NCI-H526 (cell line): Measurements from ENCODE around the gene CHD8.
"Not testable (repeated sequence)": the region's sequence is repeated elsewhere in the genome, so short reads cannot be mapped to it uniquely, and the experiment has no call there.

Source experiments
- DNase-seq, 2 experiments: peaks; one replicate each; lab custom pipeline; 2025; lab: John Stamatoyannopoulos, UW

CHD8 gene

GRCh38 chr14:21372814-21373213, 83.1 kb downstream of the CHD8 start:
- not testable (repeated sequence) for DNase-seq

GRCh38 chr14:21369949-21370679, 85.8 kb downstream of the CHD8 start:
- DNase-seq: no peak

- DNase-seq: no peak
Observed at GRCh38 chr14:21367582-21368144, 88.3 kb downstream of the CHD8 start.

- DNase-seq: no peak
Observed at GRCh38 chr14:21356511-21356910, 99.4 kb downstream of the CHD8 start.

GRCh38 chr14:21352587-21352986, 103.3 kb downstream of the CHD8 start:
- no peak for DNase-seq

GRCh38 chr14:21350539-21350938, 105.4 kb downstream of the CHD8 start:
- no peak for DNase-seq

- DNase-seq: peak in 1 of 2 experiments; percentile 14
Observed at GRCh38 chr14:21347201-21347600, 108.7 kb downstream of the CHD8 start.

GRCh38 chr14:21346532-21347135, 109.3 kb downstream of the CHD8 start:
- DNase-seq: no peak

GRCh38 chr14:21343035-21343794, 112.7 kb downstream of the CHD8 start:
- no peak for DNase-seq
